ENCODE measurements around the gene CHD3. TPM values are rescaled to one million over a fixed set of nuclear protein-coding genes. Genes with fewer than 3 reads are reported as not detected.
"Not testable (repeated sequence)": the region's sequence is repeated elsewhere in the genome, so short reads cannot be mapped to it uniquely, and the experiment has no call there.

The CHD3 gene
- total and polyA plus RNA-seq, 10 of the 15 experiments (the other 5 are each of a cell fraction or from before 2014, with no cell fraction given): 1.4 to 86.8 (median 39.1) TPM

GRCh38 chr17:7864384-7864783 is 24.2 kb upstream of the CHD3 start:
- H2AFZ ChIP-seq (ENCODE audit: control insufficient read depth, low read depth, low read length); BruUV-seq (replicated peaks); H3K4me3 ChIP-seq; FAIRE-seq; H3K36me3 ChIP-seq (ENCODE audit: control insufficient read depth in 2 of 2, insufficient read depth in 2 of 2, low read length in 1 of 2); H3K27me3 ChIP-seq (replicated peaks in 1 of 2; ENCODE audit: control insufficient read depth in 2 of 2, insufficient read depth in 2 of 2, low read length in 1 of 2); H3K79me2 ChIP-seq (ENCODE audit: control insufficient read depth, insufficient read depth, low read length); H3K9ac ChIP-seq (ENCODE audit: control insufficient read depth, insufficient read depth, low read length); H4K20me1 ChIP-seq (ENCODE audit: control insufficient read depth, insufficient read depth); H3K27ac ChIP-seq (ENCODE audit: control insufficient read depth, insufficient read depth); ATAC-seq; H3K9me3 ChIP-seq (replicated peaks; ENCODE audit: control insufficient read depth, insufficient read depth, low read length); H3K4me1 ChIP-seq (ENCODE audit: control insufficient read depth, insufficient read depth, low read length); DNase-seq (ENCODE audit: low read depth, low spot score); H3K4me2 ChIP-seq (ENCODE audit: control insufficient read depth, insufficient read depth): not testable (repeated sequence)
- ChIA-PET CTCF (interaction anchor here (1.0 to 15.5 kb wide), 16 partner anchors 13 to 196 kb away, joined by 3 to 308 read pairs (median 6); partner anchors contain the start of genes CNTROB and TRAPPC1), SMC1A (ENCODE audit: uncharacterized antibody, unreplicated experiment) (interaction anchor here (0.7 to 3.6 kb wide), 13 partner anchors 12 to 193 kb away, joined by 3 to 41 read pairs (median 6); partner anchors contain the start of genes CNTROB, RNF227 and TRAPPC1), POLR2A (interaction anchor here (0.7 kb wide), 1 partner anchor 26 kb away, joined by 3 read pairs; no protein-coding TSS in a partner anchor), RAD21 (ENCODE audit: unreplicated experiment) (interaction anchor here (0.9 to 7.4 kb wide), 9 partner anchors 20 to 193 kb away, joined by 3 to 65 read pairs (median 4); no protein-coding TSS in a partner anchor)
- intact Hi-C loops (cut with micrococcal nuclease; ENCODE audit: unreplicated experiment): loop anchor here (5.0 kb wide), 2 partner anchors 33 to 178 kb away; no protein-coding TSS in a partner anchor
- 93% methylated on average over 5 of the region's 5 CpGs for WGBS (ENCODE audit: insufficient coverage, insufficient replicate concordance, low lambda C conversion rate, missing lambda C conversion rate)
- in situ Hi-C loops (cut with MboI): loop anchor here (5.0 kb wide), 1 partner anchor 123 kb away; no protein-coding TSS in a partner anchor

GRCh38 chr17:7864995-7865650 is 23.5 kb upstream of the CHD3 start:
- Histone ChIP-seq H3K4me1 (ENCODE audit: control insufficient read depth, insufficient read depth, low read length) (no peaks in the 10 kb centered on the region), H3K27ac (ENCODE audit: control insufficient read depth, insufficient read depth) (no peak overlapping the region), H3K9me3 (replicated peaks; ENCODE audit: control insufficient read depth, insufficient read depth, low read length) (no peaks in the 10 kb centered on the region), H3K36me3 (ENCODE audit: control insufficient read depth in 2 of 2, insufficient read depth in 2 of 2, low read length in 1 of 2) (peaks cover 0 to 4% of the 10 kb centered on the region in 2 experiments; a peak in 1 of 4 replicates), H3K9ac (ENCODE audit: control insufficient read depth, insufficient read depth, low read length) (no peak overlapping the region), H3K4me2 (ENCODE audit: control insufficient read depth, insufficient read depth) (no peak overlapping the region), H4K20me1 (ENCODE audit: control insufficient read depth, insufficient read depth) (no peaks in the 10 kb centered on the region), H3K79me2 (ENCODE audit: control insufficient read depth, insufficient read depth, low read length) (no peaks in the 10 kb centered on the region), H3K27me3 (replicated peaks in 1 of 2; ENCODE audit: control insufficient read depth in 2 of 2, insufficient read depth in 2 of 2, low read length in 1 of 2) (no peaks in the 10 kb centered on the region), H2AFZ (ENCODE audit: control insufficient read depth, low read depth, low read length) (no peak overlapping the region), H3K4me3 (no peak overlapping the region)
- intact Hi-C loops (cut with micrococcal nuclease; ENCODE audit: unreplicated experiment) (loop anchor here (5.0 kb wide), 2 partner anchors 32 to 177 kb away; no protein-coding TSS in a partner anchor), in situ Hi-C loops (cut with MboI) (loop anchor here (5.0 kb wide), 1 partner anchor 122 kb away; no protein-coding TSS in a partner anchor)
- TF ChIP-seq NR2F1 (conservative IDR thresholded peaks at IDR 0.05) (no peak), SREBF1 (IDR thresholded peaks at IDR 0.05; ENCODE audit: low read length) (no peak), POLR2AphosphoS5 (IDR thresholded peaks at IDR 0.05; ENCODE audit: low read length) (no peak), KAT2A (conservative IDR thresholded peaks at IDR 0.05; ENCODE audit: control insufficient read depth, low read depth, low read length) (no peak), SREBF2 (IDR thresholded peaks at IDR 0.05; ENCODE audit: low read length) (no peak)
- CTCF ChIA-PET: interaction anchor here (0.7 to 15.5 kb wide), 10 partner anchors 12 to 195 kb away, joined by 3 to 308 read pairs (median 4); partner anchors contain the start of genes CNTROB and TRAPPC1
- 78% methylated on average over 5 of the region's 5 CpGs for WGBS (ENCODE audit: insufficient coverage, insufficient replicate concordance, low lambda C conversion rate, missing lambda C conversion rate)
- POLR2A ChIA-PET: interaction anchor here (0.5 to 0.7 kb wide), 4 partner anchors 117 to 842 kb away, joined by 3 to 5 read pairs (median 4); partner anchors contain the start of gene BCL6B
- no TSS peak for BruUV-seq (replicated peaks)
- FAIRE-seq (no peak), DNase-seq (ENCODE audit: low read depth, low spot score) (no peak), ATAC-seq (no peak)
- SMC1A ChIA-PET (ENCODE audit: uncharacterized antibody, unreplicated experiment): interaction anchor here (0.9 to 2.7 kb wide), 7 partner anchors 18 to 118 kb away, joined by 3 to 12 read pairs (median 5); partner anchors contain the start of gene KDM6B
- RAD21 ChIA-PET (ENCODE audit: unreplicated experiment): interaction anchor here (1.1 to 7.4 kb wide), 2 partner anchors 50 to 123 kb away, joined by 3 to 65 read pairs; no protein-coding TSS in a partner anchor

All from GM12878 (cell line).